H1 (cell line): Measurements from ENCODE around the gene SYTL5.

ENCODE experiments used
- KDM5A ChIP-seq: fragments of 200-600 bp; IDR thresholded peaks from 2 replicates; pipeline ENCODE4 v1.7.1; 2012; ENCODE audit warnings: mild to moderate bottlenecking, low read length, inconsistent platforms, mixed read lengths
- SP1 ChIP-seq: IDR thresholded peaks from 2 replicates; pipeline ENCODE4 v1.6.1; 2011; ENCODE audit warnings: low read depth, low read length
- SP2 ChIP-seq: IDR thresholded peaks from 2 replicates; pipeline ENCODE4 v1.6.1; 2012; ENCODE audit warnings: mild to moderate bottlenecking, low read length, inconsistent platforms
- TF ChIP-seq, protein P1 (sequence below), 3 experiments: IDR thresholded peaks; 1 replicate in 2 of 3; 2 replicates in 1 of 3; pipeline versions ENCODE4 v1.5.1 to v1.6.1; 2011; ENCODE audit warnings: low read length in 3 of 3, mild to moderate bottlenecking in 3 of 3, inconsistent platforms in 2 of 3, low read depth in 1 of 3, moderate library complexity in 1 of 3; ENCODE audit not compliant: insufficient read depth in 1 of 3; ENCODE audit errors: control extremely low read depth in 1 of 3

DNA sequence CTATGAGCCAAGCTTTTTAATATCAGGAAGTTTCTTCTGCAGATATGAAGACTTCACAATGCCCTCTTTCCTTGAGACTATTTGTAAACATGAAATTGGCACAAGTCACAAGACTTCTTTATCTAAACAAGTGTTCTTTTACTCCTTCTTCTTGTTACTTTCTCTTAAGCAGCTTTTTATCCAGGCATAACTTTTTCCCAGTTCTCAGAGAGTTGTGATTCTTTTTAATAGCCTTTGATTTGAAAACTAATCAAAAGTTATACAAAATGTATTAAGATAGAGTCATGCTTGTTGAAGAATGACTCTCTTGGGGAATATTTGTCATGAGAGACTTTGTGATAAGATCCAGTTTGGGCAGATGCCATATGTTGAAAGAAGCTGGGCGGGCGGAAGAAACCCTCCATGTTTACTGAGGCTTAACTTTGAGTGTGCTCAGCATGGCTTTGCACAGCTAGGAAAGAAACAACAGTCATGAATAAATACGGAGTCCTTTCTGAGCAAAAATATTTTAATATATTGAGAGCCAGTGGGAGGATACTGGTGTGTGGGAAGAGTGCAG lies 39.3 kb downstream of the SYTL5 start:
- TF ChIP-seq, protein P1, sequence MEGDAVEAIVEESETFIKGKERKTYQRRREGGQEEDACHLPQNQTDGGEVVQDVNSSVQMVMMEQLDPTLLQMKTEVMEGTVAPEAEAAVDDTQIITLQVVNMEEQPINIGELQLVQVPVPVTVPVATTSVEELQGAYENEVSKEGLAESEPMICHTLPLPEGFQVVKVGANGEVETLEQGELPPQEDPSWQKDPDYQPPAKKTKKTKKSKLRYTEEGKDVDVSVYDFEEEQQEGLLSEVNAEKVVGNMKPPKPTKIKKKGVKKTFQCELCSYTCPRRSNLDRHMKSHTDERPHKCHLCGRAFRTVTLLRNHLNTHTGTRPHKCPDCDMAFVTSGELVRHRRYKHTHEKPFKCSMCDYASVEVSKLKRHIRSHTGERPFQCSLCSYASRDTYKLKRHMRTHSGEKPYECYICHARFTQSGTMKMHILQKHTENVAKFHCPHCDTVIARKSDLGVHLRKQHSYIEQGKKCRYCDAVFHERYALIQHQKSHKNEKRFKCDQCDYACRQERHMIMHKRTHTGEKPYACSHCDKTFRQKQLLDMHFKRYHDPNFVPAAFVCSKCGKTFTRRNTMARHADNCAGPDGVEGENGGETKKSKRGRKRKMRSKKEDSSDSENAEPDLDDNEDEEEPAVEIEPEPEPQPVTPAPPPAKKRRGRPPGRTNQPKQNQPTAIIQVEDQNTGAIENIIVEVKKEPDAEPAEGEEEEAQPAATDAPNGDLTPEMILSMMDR (IDR thresholded peaks at IDR 0.05; ENCODE audit: control extremely low read depth in 1 of 3, insufficient read depth in 1 of 3, low read depth in 1 of 3, low read length in 3 of 3): no peak
- TF ChIP-seq SP2 (no peak), SP1 (no peak), KDM5A (no peak)
